ENCODE data around the gene CFL1. TPM values are rescaled to one million over a fixed set of nuclear protein-coding genes. Genes with fewer than 3 reads are reported as not detected.

CFL1 gene
- total RNA-seq, 1 donor from 2014 or later: 1,020 TPM

- DNase-seq (ENCODE audit: low spot score): no peak
- Mint-ChIP-seq H3K27ac (no peak overlapping the region), H3K9me3 (no peaks in the 10 kb centered on the region), H3K4me3 (peak overlapping the region; percentile 2), H3K4me1 (ENCODE audit: low read depth) (peaks cover 16% of the 10 kb centered on the region), H3K36me3 (ENCODE audit: low read depth) (peaks cover 6% of the 10 kb centered on the region), H3K27me3 (ENCODE audit: insufficient read depth) (peaks cover 1% of the 10 kb centered on the region)
- intact Hi-C loops (cut with micrococcal nuclease): no loop called here
Measured at GRCh38 chr11:65870706-65871681, 13.0 kb upstream of the CFL1 start.

GRCh38 chr11:65870307-65870658, 12.3 kb upstream of the CFL1 start:
- Mint-ChIP-seq H3K4me3 (no peak overlapping the region), H3K27ac (no peak overlapping the region), H3K27me3 (ENCODE audit: insufficient read depth) (peaks cover 1% of the 10 kb centered on the region), H3K4me1 (ENCODE audit: low read depth) (peaks cover 16% of the 10 kb centered on the region), H3K9me3 (no peaks in the 10 kb centered on the region), H3K36me3 (ENCODE audit: low read depth) (peaks cover 8% of the 10 kb centered on the region)
- DNase-seq (ENCODE audit: low spot score): no peak
- intact Hi-C loops (cut with micrococcal nuclease): no loop called here

GRCh38 chr11:65869643-65870306, 11.8 kb upstream of the CFL1 start:
- Mint-ChIP-seq H3K9me3 (no peaks in the 10 kb centered on the region), H3K36me3 (ENCODE audit: low read depth) (peaks cover 12% of the 10 kb centered on the region), H3K4me1 (ENCODE audit: low read depth) (peaks cover 16% of the 10 kb centered on the region), H3K27me3 (ENCODE audit: insufficient read depth) (peaks cover 1% of the 10 kb centered on the region), H3K4me3 (no peak overlapping the region), H3K27ac (no peak overlapping the region)
- no peak for DNase-seq (ENCODE audit: low spot score)
- intact Hi-C loops (cut with micrococcal nuclease): no loop called here

- Mint-ChIP-seq H3K36me3 (ENCODE audit: low read depth) (peaks cover 17% of the 10 kb centered on the region), H3K4me1 (ENCODE audit: low read depth) (peaks cover 16% of the 10 kb centered on the region), H3K9me3 (no peaks in the 10 kb centered on the region), H3K27me3 (ENCODE audit: insufficient read depth) (peaks cover 1% of the 10 kb centered on the region), H3K27ac (no peak overlapping the region), H3K4me3 (no peak overlapping the region)
- intact Hi-C loops (cut with micrococcal nuclease): no loop called here
- no peak for DNase-seq (ENCODE audit: low spot score)
Measured at GRCh38 chr11:65868907-65869306, 10.9 kb upstream of the CFL1 start.

GRCh38 chr11:65868076-65868667, 10.2 kb upstream of the CFL1 start:
- intact Hi-C loops (cut with micrococcal nuclease): no loop called here
- H3K9me3 Mint-ChIP-seq: no peaks in the 10 kb centered on the region
- H3K4me3 Mint-ChIP-seq: no peak overlapping the region
- H3K36me3 Mint-ChIP-seq (ENCODE audit: low read depth): peaks cover 21% of the 10 kb centered on the region
- peaks cover 1% of the 10 kb centered on the region for H3K27me3 Mint-ChIP-seq (ENCODE audit: insufficient read depth)
- no peak overlapping the region for H3K27ac Mint-ChIP-seq
- peaks cover 14% of the 10 kb centered on the region for H3K4me1 Mint-ChIP-seq (ENCODE audit: low read depth)
- no peak for DNase-seq (ENCODE audit: low spot score)

- H3K27me3 Mint-ChIP-seq (ENCODE audit: insufficient read depth): peaks cover 1% of the 10 kb centered on the region
- peaks cover 26% of the 10 kb centered on the region for H3K36me3 Mint-ChIP-seq (ENCODE audit: low read depth)
- peaks cover 14% of the 10 kb centered on the region for H3K4me1 Mint-ChIP-seq (ENCODE audit: low read depth)
- no peaks in the 10 kb centered on the region for H3K9me3 Mint-ChIP-seq
- DNase-seq (ENCODE audit: low spot score): no peak
- intact Hi-C loops (cut with micrococcal nuclease): no loop called here
- no peak overlapping the region for H3K4me3 Mint-ChIP-seq
- H3K27ac Mint-ChIP-seq: no peak overlapping the region
Measured at GRCh38 chr11:65867284-65868071, 9.5 kb upstream of the CFL1 start.

- peaks cover 1% of the 10 kb centered on the region for H3K27me3 Mint-ChIP-seq (ENCODE audit: insufficient read depth)
- peaks cover 28% of the 10 kb centered on the region for H3K36me3 Mint-ChIP-seq (ENCODE audit: low read depth)
- H3K4me3 Mint-ChIP-seq: no peak overlapping the region
- peaks cover 16% of the 10 kb centered on the region for H3K4me1 Mint-ChIP-seq (ENCODE audit: low read depth)
- no peak for DNase-seq (ENCODE audit: low spot score)
- no peaks in the 10 kb centered on the region for H3K9me3 Mint-ChIP-seq
- no peak overlapping the region for H3K27ac Mint-ChIP-seq
- intact Hi-C loops (cut with micrococcal nuclease): no loop called here
Measured at GRCh38 chr11:65866509-65867283, 8.7 kb upstream of the CFL1 start.

- Mint-ChIP-seq H3K27me3 (ENCODE audit: insufficient read depth) (no peaks in the 10 kb centered on the region), H3K27ac (no peak overlapping the region), H3K4me1 (ENCODE audit: low read depth) (peaks cover 11% of the 10 kb centered on the region), H3K4me3 (no peak overlapping the region), H3K9me3 (no peaks in the 10 kb centered on the region), H3K36me3 (ENCODE audit: low read depth) (peaks cover 28% of the 10 kb centered on the region)
- DNase-seq (ENCODE audit: low spot score): no peak
- intact Hi-C loops (cut with micrococcal nuclease): no loop called here
Measured at GRCh38 chr11:65865550-65866172, 7.7 kb upstream of the CFL1 start.

GRCh38 chr11:65864706-65865471, 6.9 kb upstream of the CFL1 start:
- intact Hi-C loops (cut with micrococcal nuclease): no loop called here
- Mint-ChIP-seq H3K36me3 (ENCODE audit: low read depth) (peaks cover 30% of the 10 kb centered on the region), H3K4me1 (ENCODE audit: low read depth) (peaks cover 10% of the 10 kb centered on the region), H3K4me3 (peak overlapping the region; percentile 31), H3K27ac (no peak overlapping the region), H3K9me3 (no peaks in the 10 kb centered on the region), H3K27me3 (ENCODE audit: insufficient read depth) (no peaks in the 10 kb centered on the region)
- DNase-seq (ENCODE audit: low spot score): no peak

GRCh38 chr11:65863889-65864705, 6.1 kb upstream of the CFL1 start:
- Mint-ChIP-seq H3K27me3 (ENCODE audit: insufficient read depth) (no peaks in the 10 kb centered on the region), H3K36me3 (ENCODE audit: low read depth) (peaks cover 30% of the 10 kb centered on the region), H3K4me1 (ENCODE audit: low read depth) (peaks cover 15% of the 10 kb centered on the region), H3K27ac (no peak overlapping the region), H3K4me3 (no peak overlapping the region), H3K9me3 (no peaks in the 10 kb centered on the region)
- DNase-seq (ENCODE audit: low spot score): no peak
- intact Hi-C loops (cut with micrococcal nuclease): no loop called here
